DND-41 (cell line): ENCODE measurements around the gene CIAO1.

ENCODE experiments used
- EZH2 ChIP-seq: IDR thresholded peaks from 3 replicates; pipeline ENCODE4 v1.6.1; 2012; ENCODE audit warnings: borderline replicate concordance, low read depth, mild to moderate bottlenecking, moderate library complexity, low read length, inconsistent platforms; ENCODE audit not compliant: severe bottlenecking
- TF ChIP-seq, protein P1 (sequence below): IDR thresholded peaks from 2 replicates; pipeline ENCODE4 v1.5.1; 2012; ENCODE audit warnings: borderline replicate concordance, low read length, moderate library complexity, mild to moderate bottlenecking; ENCODE audit not compliant: poor library complexity, severe bottlenecking; ENCODE audit errors: extremely low read depth

DNA sequence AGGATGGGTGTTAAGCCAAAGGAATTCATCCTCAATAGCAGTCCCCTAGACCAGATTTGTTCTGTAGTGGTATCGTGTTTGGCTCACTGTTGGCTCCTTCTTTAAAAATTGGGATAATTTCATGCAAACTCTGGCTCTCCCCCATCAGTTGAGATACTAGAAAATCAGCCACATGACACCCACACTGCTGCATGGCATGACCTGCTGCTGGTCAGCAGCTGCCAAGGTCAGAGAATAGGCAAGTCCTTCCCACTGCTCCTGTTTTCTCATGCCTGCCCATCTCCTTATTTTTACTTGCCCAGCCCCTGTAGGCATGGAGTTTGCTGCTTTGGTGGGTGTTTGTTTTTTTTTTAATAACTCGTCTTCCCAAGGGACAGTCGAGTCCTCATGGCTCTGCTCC, 40.3 kb downstream of the CIAO1 start:
- TF ChIP-seq, protein P1, sequence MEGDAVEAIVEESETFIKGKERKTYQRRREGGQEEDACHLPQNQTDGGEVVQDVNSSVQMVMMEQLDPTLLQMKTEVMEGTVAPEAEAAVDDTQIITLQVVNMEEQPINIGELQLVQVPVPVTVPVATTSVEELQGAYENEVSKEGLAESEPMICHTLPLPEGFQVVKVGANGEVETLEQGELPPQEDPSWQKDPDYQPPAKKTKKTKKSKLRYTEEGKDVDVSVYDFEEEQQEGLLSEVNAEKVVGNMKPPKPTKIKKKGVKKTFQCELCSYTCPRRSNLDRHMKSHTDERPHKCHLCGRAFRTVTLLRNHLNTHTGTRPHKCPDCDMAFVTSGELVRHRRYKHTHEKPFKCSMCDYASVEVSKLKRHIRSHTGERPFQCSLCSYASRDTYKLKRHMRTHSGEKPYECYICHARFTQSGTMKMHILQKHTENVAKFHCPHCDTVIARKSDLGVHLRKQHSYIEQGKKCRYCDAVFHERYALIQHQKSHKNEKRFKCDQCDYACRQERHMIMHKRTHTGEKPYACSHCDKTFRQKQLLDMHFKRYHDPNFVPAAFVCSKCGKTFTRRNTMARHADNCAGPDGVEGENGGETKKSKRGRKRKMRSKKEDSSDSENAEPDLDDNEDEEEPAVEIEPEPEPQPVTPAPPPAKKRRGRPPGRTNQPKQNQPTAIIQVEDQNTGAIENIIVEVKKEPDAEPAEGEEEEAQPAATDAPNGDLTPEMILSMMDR = no peak
- TF ChIP-seq EZH2 = no peak
